ENCODE data around the gene B2M. TPM values are rescaled to one million over a fixed set of nuclear protein-coding genes. Genes with fewer than 3 reads are reported as not detected.

The B2M gene
- total and polyA plus RNA-seq, 2 of the 13 experiments (the other 11 are each of a cell fraction or from before 2014, with no cell fraction given): 784 to 857 TPM

GRCh38 chr15:44662478-44663409 is 48.6 kb upstream of the B2M start (continued):
- no peak; the same call in 1 of the 2 replicates for TF ChIP-seq HOMEZ (CRISPR knock-in tag; IDR thresholded peaks at IDR 0.05; ENCODE audit: low read depth)
- no peak for TF ChIP-seq HOXD1 (CRISPR knock-in tag; IDR thresholded peaks at IDR 0.05)
- TF ChIP-seq PAXIP1 (CRISPR knock-in tag; conservative IDR thresholded peaks at IDR 0.05): no peak
- TF ChIP-seq DDIT3 (CRISPR knock-in tag; IDR thresholded peaks at IDR 0.05): no peak
- no peak for TF ChIP-seq ELK4 (CRISPR knock-in tag; IDR thresholded peaks at IDR 0.05; ENCODE audit: borderline replicate concordance)
- 0 out of 2 replicates have a peak, but pooled peaks have one; percentile 5 for TF ChIP-seq HOXA7 (CRISPR knock-in tag; IDR thresholded peaks at IDR 0.05)
- peak; percentile 63; the same call in 1 of the 2 replicates for TF ChIP-seq ZNF446 (CRISPR knock-in tag; IDR thresholded peaks at IDR 0.05)
- no peak for TF ChIP-seq ZNF619 (CRISPR knock-in tag; IDR thresholded peaks at IDR 0.05)
- no peak; the same call in 1 of the 2 replicates for TF ChIP-seq ZNF713 (CRISPR knock-in tag; IDR thresholded peaks at IDR 0.05)
- no peak for TF ChIP-seq E2F2 (CRISPR knock-in tag; IDR thresholded peaks at IDR 0.05; ENCODE audit: borderline replicate concordance)
- peak; percentile 80; the same call in 1 of the 2 replicates for TF ChIP-seq ZNF550 (CRISPR knock-in tag; IDR thresholded peaks at IDR 0.05; ENCODE audit: borderline replicate concordance)
- no peak for TF ChIP-seq ZKSCAN1 (IDR thresholded peaks at IDR 0.05; ENCODE audit: low read length)
- no peak for TF ChIP-seq ZSCAN30 (CRISPR knock-in tag; IDR thresholded peaks at IDR 0.05)
- TF ChIP-seq EHMT2 (IDR thresholded peaks at IDR 0.05; ENCODE audit: borderline replicate concordance, low read depth, low read length): no peak
- no peak for TF ChIP-seq ZSCAN29 (CRISPR knock-in tag; conservative IDR thresholded peaks at IDR 0.05)
- no peak for TF ChIP-seq ZFP37 (CRISPR knock-in tag; IDR thresholded peaks at IDR 0.05; ENCODE audit: borderline replicate concordance)
- TF ChIP-seq ZNF543 (CRISPR knock-in tag; IDR thresholded peaks at IDR 0.05): no peak
- TF ChIP-seq ZNF776 (CRISPR knock-in tag; IDR thresholded peaks at IDR 0.05): no peak
- TF ChIP-seq KLF11 (CRISPR knock-in tag; IDR thresholded peaks at IDR 0.05): peak; percentile 5; the same call in 1 of the 2 replicates
- no peak for TF ChIP-seq CBX2 (IDR thresholded peaks at IDR 0.05; ENCODE audit: low read depth, low read length)
- TF ChIP-seq CBX2 (CRISPR knock-in tag; IDR thresholded peaks at IDR 0.05; ENCODE audit: low read depth): no peak; the same call in 1 of the 2 replicates
